GM12878 (cell line): ENCODE data around the gene SIK2. TPM values are rescaled to one million over a fixed set of nuclear protein-coding genes. Genes with fewer than 3 reads are reported as not detected.

Experiments used
- ATAC-seq: fragments of 200-7000 bp; cut with Tn5 transposase; 3 replicates; pipeline ENCODE4 v1.9.1; 2020; ENCODE audit warnings: mild to moderate bottlenecking, moderate library complexity
- BruUV-seq: library from RNA; stranded (reverse); fragments of 400-500 nt; replicated peaks from 2 replicates; lab custom pipeline; 2021; lab: Mats Ljungman, UMichigan
- CTCF ChIA-PET: fragments of 300-600 bp; sonication (Branson Sonifier 250); formaldehyde crosslinking; extraction: SDS; loops from one replicate; lab custom pipeline; 2021; ENCODE audit warnings: inconsistent platforms; lab: Yijun Ruan, JAX
- POLR2A ChIA-PET: fragments of 350-600 bp; formaldehyde crosslinking; extraction: SDS; loops from one replicate; lab custom pipeline; 2021; ENCODE audit warnings: inconsistent platforms; lab: Charles Lee
- RAD21 ChIA-PET: fragments of 300-600 bp; sonication (Branson Sonifier 250); formaldehyde crosslinking; loops from one replicate; lab custom pipeline; 2023; ENCODE audit warnings: antibody characterized with exemption; ENCODE audit not compliant: unreplicated experiment; lab: Charles Lee
- SMC1A ChIA-PET: fragments of 300-600 bp; sonication (Branson Sonifier 250); formaldehyde crosslinking; loops from one replicate; lab custom pipeline; 2023; ENCODE audit not compliant: unreplicated experiment, uncharacterized antibody; lab: Charles Lee
- DNase-seq: peaks from one replicate; pipeline ENCODE4 v3.0.0-alpha.2; 2011; ENCODE audit warnings: low read depth, low spot score
- FAIRE-seq: peaks from 3 replicates; lab custom pipeline; 2011; peaks lifted over from hg19 to GRCh38; lab: Jason Lieb, UNC
- H2AFZ ChIP-seq: 2 replicates; pipeline ENCODE4 v1.6.0; 2011; ENCODE audit warnings: low read depth, low read length, control low read depth; ENCODE audit not compliant: control insufficient read depth
- H3K27ac ChIP-seq: 2 replicates; pipeline ENCODE4 v1.5.1; 2011; ENCODE audit warnings: control low read depth; ENCODE audit not compliant: control insufficient read depth, insufficient read depth
- H3K27me3 ChIP-seq, 2 experiments: replicated peaks in 1 of 2; 2 replicates each; pipeline versions ENCODE4 v1.6.0 to v1.6.1; 2011; ENCODE audit warnings: low read length in 1 of 2; ENCODE audit not compliant: control insufficient read depth in 2 of 2, insufficient read depth in 2 of 2
- H3K36me3 ChIP-seq, 2 experiments: 2 replicates each; pipeline ENCODE4 v1.5.1; 2011; ENCODE audit warnings: low read length in 1 of 2; ENCODE audit not compliant: control insufficient read depth in 2 of 2, insufficient read depth in 2 of 2
- H3K4me1 ChIP-seq: 2 replicates; pipeline ENCODE4 v1.6.1; 2011; ENCODE audit warnings: mild to moderate bottlenecking, low read length, moderate library complexity, mixed read lengths; ENCODE audit not compliant: control insufficient read depth, insufficient read depth
- H3K4me2 ChIP-seq: 2 replicates; pipeline ENCODE4 v1.6.0; 2011; ENCODE audit warnings: control low read depth; ENCODE audit not compliant: control insufficient read depth, insufficient read depth
- H3K4me3 ChIP-seq: fragments of 200-600 bp; sonication (generic); 2 replicates; pipeline ENCODE4 v1.5.1; 2016
- H3K79me2 ChIP-seq: 2 replicates; pipeline ENCODE4 v1.6.0; 2011; ENCODE audit warnings: low read length; ENCODE audit not compliant: control insufficient read depth, insufficient read depth
- H3K9ac ChIP-seq: 2 replicates; pipeline ENCODE4 v1.8.0; 2011; ENCODE audit warnings: low read length, control low read depth, mixed read lengths; ENCODE audit not compliant: control insufficient read depth, insufficient read depth
- H3K9me3 ChIP-seq: replicated peaks from 3 replicates; pipeline ENCODE4 v1.5.1; 2011; ENCODE audit warnings: mild to moderate bottlenecking, low read length; ENCODE audit not compliant: control insufficient read depth, insufficient read depth
- H4K20me1 ChIP-seq: 2 replicates; pipeline ENCODE4 v1.6.0; 2011; ENCODE audit not compliant: control insufficient read depth, insufficient read depth
- ATF7 ChIP-seq: fragments of 450-650 bp; IDR thresholded peaks from 2 replicates; pipeline ENCODE4 v1.6.1; 2016; ENCODE audit warnings: low read depth, mild to moderate bottlenecking
- FOXK2 ChIP-seq: fragments of 450-650 bp; IDR thresholded peaks from 2 replicates; pipeline ENCODE4 v1.6.1; 2017; ENCODE audit warnings: mild to moderate bottlenecking, moderate library complexity
- HDAC2 ChIP-seq: fragments of 200-600 bp; sonication (generic); IDR thresholded peaks from 2 replicates; pipeline ENCODE4 v1.6.1; 2017
- NBN ChIP-seq: fragments of 450-650 bp; IDR thresholded peaks from 2 replicates; pipeline ENCODE4 v1.6.1; 2016
- SKIL ChIP-seq: fragments of 450-650 bp; IDR thresholded peaks from 2 replicates; pipeline ENCODE4 v1.6.1; 2017; ENCODE audit warnings: mild to moderate bottlenecking, low read depth, inconsistent platforms; ENCODE audit not compliant: poor library complexity, severe bottlenecking
- SMAD5 ChIP-seq: IDR thresholded peaks from 2 replicates; pipeline ENCODE4 v1.6.1; 2016; ENCODE audit warnings: antibody characterized with exemption, low read depth
- ZNF384 ChIP-seq: IDR thresholded peaks from 2 replicates; pipeline ENCODE4 v1.6.1; 2012; ENCODE audit warnings: low read depth, mild to moderate bottlenecking, low read length, improper control_type of control experiment, borderline replicate concordance
- WGBS: methylation state at CpG from one replicate; pipeline ENCODE4 v1.1.6; 2016; ENCODE audit warnings: low lambda C conversion rate; ENCODE audit not compliant: insufficient replicate concordance, insufficient coverage; ENCODE audit errors: missing lambda C conversion rate; 5-methylcytosine and 5-hydroxymethylcytosine counted together
- in situ Hi-C: fragments of 300-500 bp; cut with MboI; formaldehyde crosslinking; loops from 9 replicates; pipeline ENCODE4 v1.14.3; 2018; ENCODE audit warnings: mixed read lengths
- intact Hi-C: fragments of 100-400 bp; cut with micrococcal nuclease; formaldehyde crosslinking; loops from one replicate; pipeline ENCODE4 v1.14.2; 2022; ENCODE audit not compliant: unreplicated experiment
- polyA plus RNA-seq, 11 experiments: library from polyadenylated mRNA; depleted of rRNA in 4 of 11; unstranded in 6 of 11; stranded (reverse) in 5 of 11; fragments of >200 nt; fragmentation: Nextera tagmentation in 4 of 11; fragmentation: Illumina TruSeq in 1 of 11; extraction: Ambion mirVana in 4 of 11; extraction: Trizol in 1 of 11; gene quantifications; 1 replicate in 1 of 11; 2 replicates in 10 of 11; pipeline versions ENCODE4 v1.2.1 to v1.2.3, GENCODE V29; 2011 to 2016; ENCODE audit warnings: inconsistent platforms in 2 of 11, missing spikeins in 2 of 11, low read depth in 1 of 11
- total RNA-seq, 4 experiments: library from RNA; depleted of rRNA in 3 of 4; stranded (reverse); fragments of >200 nt in 3 of 4; fragmentation: Illumina TruSeq in 1 of 4; extraction: Trizol in 1 of 4; gene quantifications; 2 replicates each; pipeline versions ENCODE4 v1.2.1 to v1.2.3, GENCODE V29; 2013 to 2021
- TF ChIP-seq, protein P1 (sequence below): fragments of 450-650 bp; IDR thresholded peaks from 2 replicates; pipeline ENCODE4 v1.6.1; 2017; ENCODE audit warnings: mild to moderate bottlenecking, moderate library complexity
- TF ChIP-seq, protein P2 (sequence below): fragments of 450-650 bp; IDR thresholded peaks from 2 replicates; pipeline ENCODE4 v1.6.1; 2017; ENCODE audit warnings: mild to moderate bottlenecking, moderate library complexity
- TF ChIP-seq, protein P3 (sequence below): fragments of 450-650 bp; IDR thresholded peaks from 2 replicates; pipeline ENCODE4 v1.6.1; 2016; ENCODE audit warnings: mild to moderate bottlenecking, moderate library complexity, borderline replicate concordance

The SIK2 gene
- total and polyA plus RNA-seq, 10 of the 15 experiments (the other 5 are each of a cell fraction or from before 2014, with no cell fraction given), result 0.97 to 14.2 (median 4.5) TPM

DNA sequence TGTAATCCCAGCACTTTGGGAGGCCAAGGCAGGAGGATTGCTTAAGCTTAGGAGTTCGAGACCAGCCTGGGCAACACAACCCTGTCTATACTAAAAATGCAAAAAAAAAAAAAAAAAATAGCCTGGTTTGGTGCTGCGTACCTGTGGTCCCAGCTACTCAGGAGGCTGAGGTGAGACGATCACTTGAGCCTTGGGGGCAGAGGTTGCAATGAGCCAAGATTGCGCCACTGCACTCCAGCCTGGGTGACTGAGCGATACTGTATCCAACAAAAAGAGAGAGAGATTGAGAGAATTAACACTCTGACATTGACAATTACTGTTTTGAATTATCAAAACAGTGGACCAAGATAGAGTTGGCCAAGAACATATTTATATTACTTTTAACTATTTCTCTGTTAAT, 53.7 kb downstream of the SIK2 start:
- Histone ChIP-seq H3K27me3 (no peaks in the 10 kb centered on the region), H3K4me3 (no peak overlapping the region), H3K9me3 (no peaks in the 10 kb centered on the region), H3K36me3 (peaks cover 0 to 5% of the 10 kb centered on the region in 2 experiments; a peak in 1 of 4 replicates), H3K79me2 (no peaks in the 10 kb centered on the region), H3K9ac (no peak overlapping the region), H3K4me2 (no peak overlapping the region), H2AFZ (no peak overlapping the region), H4K20me1 (no peaks in the 10 kb centered on the region), H3K27ac (no peak overlapping the region), H3K4me1 (no peaks in the 10 kb centered on the region)
- SMC1A ChIA-PET, result interaction anchor here (1.0 to 2.6 kb wide), 2 partner anchors 15 to 105 kb away, joined by 3 to 6 read pairs; no protein-coding TSS in a partner anchor
- intact Hi-C loops (no loop called here), in situ Hi-C loops (no loop called here)
- ATAC-seq (no peak), FAIRE-seq (no peak), DNase-seq (no peak)
- POLR2A ChIA-PET, result no interaction called here
- 99% methylated on average over 5 of the region's 5 CpGs for WGBS
- CTCF ChIA-PET, result no interaction called here
- RAD21 ChIA-PET, result no interaction called here
- BruUV-seq, result no TSS peak
- TF ChIP-seq FOXK2, result no peak
- TF ChIP-seq HDAC2, result no peak
- no peak for TF ChIP-seq SMAD5
- TF ChIP-seq ZNF384, result no peak
- TF ChIP-seq, protein P1, sequence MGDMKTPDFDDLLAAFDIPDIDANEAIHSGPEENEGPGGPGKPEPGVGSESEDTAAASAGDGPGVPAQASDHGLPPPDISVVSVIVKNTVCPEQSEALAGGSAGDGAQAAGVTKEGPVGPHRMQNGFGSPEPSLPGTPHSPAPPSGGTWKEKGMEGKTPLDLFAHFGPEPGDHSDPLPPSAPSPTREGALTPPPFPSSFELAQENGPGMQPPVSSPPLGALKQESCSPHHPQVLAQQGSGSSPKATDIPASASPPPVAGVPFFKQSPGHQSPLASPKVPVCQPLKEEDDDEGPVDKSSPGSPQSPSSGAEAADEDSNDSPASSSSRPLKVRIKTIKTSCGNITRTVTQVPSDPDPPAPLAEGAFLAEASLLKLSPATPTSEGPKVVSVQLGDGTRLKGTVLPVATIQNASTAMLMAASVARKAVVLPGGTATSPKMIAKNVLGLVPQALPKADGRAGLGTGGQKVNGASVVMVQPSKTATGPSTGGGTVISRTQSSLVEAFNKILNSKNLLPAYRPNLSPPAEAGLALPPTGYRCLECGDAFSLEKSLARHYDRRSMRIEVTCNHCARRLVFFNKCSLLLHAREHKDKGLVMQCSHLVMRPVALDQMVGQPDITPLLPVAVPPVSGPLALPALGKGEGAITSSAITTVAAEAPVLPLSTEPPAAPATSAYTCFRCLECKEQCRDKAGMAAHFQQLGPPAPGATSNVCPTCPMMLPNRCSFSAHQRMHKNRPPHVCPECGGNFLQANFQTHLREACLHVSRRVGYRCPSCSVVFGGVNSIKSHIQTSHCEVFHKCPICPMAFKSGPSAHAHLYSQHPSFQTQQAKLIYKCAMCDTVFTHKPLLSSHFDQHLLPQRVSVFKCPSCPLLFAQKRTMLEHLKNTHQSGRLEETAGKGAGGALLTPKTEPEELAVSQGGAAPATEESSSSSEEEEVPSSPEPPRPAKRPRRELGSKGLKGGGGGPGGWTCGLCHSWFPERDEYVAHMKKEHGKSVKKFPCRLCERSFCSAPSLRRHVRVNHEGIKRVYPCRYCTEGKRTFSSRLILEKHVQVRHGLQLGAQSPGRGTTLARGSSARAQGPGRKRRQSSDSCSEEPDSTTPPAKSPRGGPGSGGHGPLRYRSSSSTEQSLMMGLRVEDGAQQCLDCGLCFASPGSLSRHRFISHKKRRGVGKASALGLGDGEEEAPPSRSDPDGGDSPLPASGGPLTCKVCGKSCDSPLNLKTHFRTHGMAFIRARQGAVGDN, result no peak
- TF ChIP-seq, protein P2, sequence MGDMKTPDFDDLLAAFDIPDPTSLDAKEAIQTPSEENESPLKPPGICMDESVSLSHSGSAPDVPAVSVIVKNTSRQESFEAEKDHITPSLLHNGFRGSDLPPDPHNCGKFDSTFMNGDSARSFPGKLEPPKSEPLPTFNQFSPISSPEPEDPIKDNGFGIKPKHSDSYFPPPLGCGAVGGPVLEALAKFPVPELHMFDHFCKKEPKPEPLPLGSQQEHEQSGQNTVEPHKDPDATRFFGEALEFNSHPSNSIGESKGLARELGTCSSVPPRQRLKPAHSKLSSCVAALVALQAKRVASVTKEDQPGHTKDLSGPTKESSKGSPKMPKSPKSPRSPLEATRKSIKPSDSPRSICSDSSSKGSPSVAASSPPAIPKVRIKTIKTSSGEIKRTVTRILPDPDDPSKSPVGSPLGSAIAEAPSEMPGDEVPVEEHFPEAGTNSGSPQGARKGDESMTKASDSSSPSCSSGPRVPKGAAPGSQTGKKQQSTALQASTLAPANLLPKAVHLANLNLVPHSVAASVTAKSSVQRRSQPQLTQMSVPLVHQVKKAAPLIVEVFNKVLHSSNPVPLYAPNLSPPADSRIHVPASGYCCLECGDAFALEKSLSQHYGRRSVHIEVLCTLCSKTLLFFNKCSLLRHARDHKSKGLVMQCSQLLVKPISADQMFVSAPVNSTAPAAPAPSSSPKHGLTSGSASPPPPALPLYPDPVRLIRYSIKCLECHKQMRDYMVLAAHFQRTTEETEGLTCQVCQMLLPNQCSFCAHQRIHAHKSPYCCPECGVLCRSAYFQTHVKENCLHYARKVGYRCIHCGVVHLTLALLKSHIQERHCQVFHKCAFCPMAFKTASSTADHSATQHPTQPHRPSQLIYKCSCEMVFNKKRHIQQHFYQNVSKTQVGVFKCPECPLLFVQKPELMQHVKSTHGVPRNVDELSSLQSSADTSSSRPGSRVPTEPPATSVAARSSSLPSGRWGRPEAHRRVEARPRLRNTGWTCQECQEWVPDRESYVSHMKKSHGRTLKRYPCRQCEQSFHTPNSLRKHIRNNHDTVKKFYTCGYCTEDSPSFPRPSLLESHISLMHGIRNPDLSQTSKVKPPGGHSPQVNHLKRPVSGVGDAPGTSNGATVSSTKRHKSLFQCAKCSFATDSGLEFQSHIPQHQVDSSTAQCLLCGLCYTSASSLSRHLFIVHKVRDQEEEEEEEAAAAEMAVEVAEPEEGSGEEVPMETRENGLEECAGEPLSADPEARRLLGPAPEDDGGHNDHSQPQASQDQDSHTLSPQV, result no peak
- no peak for TF ChIP-seq ATF7
- TF ChIP-seq SKIL, result no peak
- TF ChIP-seq, protein P3, sequence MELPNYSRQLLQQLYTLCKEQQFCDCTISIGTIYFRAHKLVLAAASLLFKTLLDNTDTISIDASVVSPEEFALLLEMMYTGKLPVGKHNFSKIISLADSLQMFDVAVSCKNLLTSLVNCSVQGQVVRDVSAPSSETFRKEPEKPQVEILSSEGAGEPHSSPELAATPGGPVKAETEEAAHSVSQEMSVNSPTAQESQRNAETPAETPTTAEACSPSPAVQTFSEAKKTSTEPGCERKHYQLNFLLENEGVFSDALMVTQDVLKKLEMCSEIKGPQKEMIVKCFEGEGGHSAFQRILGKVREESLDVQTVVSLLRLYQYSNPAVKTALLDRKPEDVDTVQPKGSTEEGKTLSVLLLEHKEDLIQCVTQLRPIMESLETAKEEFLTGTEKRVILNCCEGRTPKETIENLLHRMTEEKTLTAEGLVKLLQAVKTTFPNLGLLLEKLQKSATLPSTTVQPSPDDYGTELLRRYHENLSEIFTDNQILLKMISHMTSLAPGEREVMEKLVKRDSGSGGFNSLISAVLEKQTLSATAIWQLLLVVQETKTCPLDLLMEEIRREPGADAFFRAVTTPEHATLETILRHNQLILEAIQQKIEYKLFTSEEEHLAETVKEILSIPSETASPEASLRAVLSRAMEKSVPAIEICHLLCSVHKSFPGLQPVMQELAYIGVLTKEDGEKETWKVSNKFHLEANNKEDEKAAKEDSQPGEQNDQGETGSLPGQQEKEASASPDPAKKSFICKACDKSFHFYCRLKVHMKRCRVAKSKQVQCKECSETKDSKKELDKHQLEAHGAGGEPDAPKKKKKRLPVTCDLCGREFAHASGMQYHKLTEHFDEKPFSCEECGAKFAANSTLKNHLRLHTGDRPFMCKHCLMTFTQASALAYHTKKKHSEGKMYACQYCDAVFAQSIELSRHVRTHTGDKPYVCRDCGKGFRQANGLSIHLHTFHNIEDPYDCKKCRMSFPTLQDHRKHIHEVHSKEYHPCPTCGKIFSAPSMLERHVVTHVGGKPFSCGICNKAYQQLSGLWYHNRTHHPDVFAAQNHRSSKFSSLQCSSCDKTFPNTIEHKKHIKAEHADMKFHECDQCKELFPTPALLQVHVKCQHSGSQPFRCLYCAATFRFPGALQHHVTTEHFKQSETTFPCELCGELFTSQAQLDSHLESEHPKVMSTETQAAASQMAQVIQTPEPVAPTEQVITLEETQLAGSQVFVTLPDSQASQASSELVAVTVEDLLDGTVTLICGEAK, result no peak
- no peak for TF ChIP-seq NBN
